Measurements from ENCODE around the gene DMD. TPM values are rescaled to one million over a fixed set of nuclear protein-coding genes. Genes with fewer than 3 reads are reported as not detected.
"Not testable (repeated sequence)": the region's sequence is repeated elsewhere in the genome, so short reads cannot be mapped to it uniquely, and the experiment has no call there.

DMD gene
- total and polyA plus RNA-seq, 4 experiments from 2014 or later, result 0.18 to 0.55 (median 0.19) TPM; not detected in 1

DNA sequence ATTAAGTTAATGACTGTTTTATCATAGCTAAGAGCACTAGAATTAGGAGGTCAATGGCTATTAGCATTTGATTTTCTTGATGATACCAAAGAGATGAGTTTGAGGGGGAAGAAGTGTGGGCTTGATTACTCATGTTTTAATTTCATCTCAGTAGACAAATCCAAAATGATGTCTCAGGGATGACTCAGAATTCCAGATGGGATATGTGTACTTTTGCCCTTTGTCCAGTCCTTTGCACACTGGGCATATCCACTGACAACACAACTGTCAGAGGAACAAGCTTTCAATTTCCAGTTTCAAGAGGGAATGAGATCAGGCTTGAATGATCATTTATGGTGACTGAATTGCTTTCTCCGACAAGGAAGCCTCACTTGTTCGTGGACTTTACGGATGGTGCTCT, 1814.2 kb downstream of the DMD start:
- Histone ChIP-seq H3K36me3 (ENCODE audit: insufficient read depth, low read length) (no peaks in the 10 kb centered on the region), H3K27ac (ENCODE audit: low read depth, low read length) (no peak overlapping the region), H3K4me1 (ENCODE audit: insufficient read depth, low read length) (no peaks in the 10 kb centered on the region), H3K27me3 (ENCODE audit: insufficient read depth, low read length) (no peaks in the 10 kb centered on the region), H3K4me3 (ENCODE audit: low read length in 2 of 2) (no peak overlapping the region), H3K9me3 (ENCODE audit: control insufficient read depth in 1 of 2, low read length in 2 of 2) (no peaks in the 10 kb centered on the region)
- CTCF ChIA-PET (ENCODE audit: partially characterized antibody), result no interaction called here
- H3K4me3 Mint-ChIP-seq, result no peak overlapping the region
- no peaks in the 10 kb centered on the region for H3K4me1 Mint-ChIP-seq
- H3K9me3 Mint-ChIP-seq, result peaks cover 0 to 11% (median 0%) of the 10 kb centered on the region in 8 donors
- POLR2A ChIA-PET (ENCODE audit: partially characterized antibody), result no interaction called here
- no peak overlapping the region for H3K27ac Mint-ChIP-seq
- intact Hi-C loops (cut with micrococcal nuclease), result no loop called here
- no peaks in the 10 kb centered on the region for H3K27me3 Mint-ChIP-seq
- DNase-seq, result no peak
- H3K36me3 Mint-ChIP-seq, result no peaks in the 10 kb centered on the region

DNA sequence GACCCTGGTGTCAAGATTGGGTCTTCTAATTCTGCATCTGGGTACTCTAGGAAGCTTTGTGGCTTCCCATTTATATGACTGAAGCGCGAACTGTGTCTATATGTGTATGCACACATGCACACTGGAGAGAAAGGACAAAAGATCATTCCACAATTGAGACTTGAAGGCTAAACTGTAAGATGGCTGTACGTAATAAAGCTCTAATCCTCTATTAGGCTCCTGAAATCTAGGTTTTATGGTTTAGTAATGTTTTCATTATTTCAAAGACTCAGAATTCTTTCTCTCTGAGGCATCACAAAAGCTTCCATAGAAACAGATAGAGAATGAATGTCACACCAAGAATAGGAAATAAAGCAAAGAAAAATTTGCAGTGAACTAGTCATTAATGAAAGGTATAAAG, 1818.8 kb downstream of the DMD start:
- Mint-ChIP-seq H3K27me3 (peaks cover 0 to 2% of the 10 kb centered on the region in 2 donors), H3K36me3 (no peaks in the 10 kb centered on the region), H3K27ac (no peak overlapping the region), H3K4me1 (no peaks in the 10 kb centered on the region), H3K4me3 (no peak overlapping the region), H3K9me3 (peaks cover 0 to 7% (median 0%) of the 10 kb centered on the region in 8 donors)
- Histone ChIP-seq H3K4me1 (ENCODE audit: insufficient read depth, low read length) (no peaks in the 10 kb centered on the region), H3K27me3 (ENCODE audit: insufficient read depth, low read length) (no peaks in the 10 kb centered on the region), H3K9me3 (ENCODE audit: control insufficient read depth in 1 of 2, low read length in 2 of 2) (no peaks in the 10 kb centered on the region), H3K4me3 (ENCODE audit: low read length in 2 of 2) (no peak overlapping the region), H3K36me3 (ENCODE audit: insufficient read depth, low read length) (no peaks in the 10 kb centered on the region), H3K27ac (ENCODE audit: low read depth, low read length) (no peak overlapping the region)
- intact Hi-C loops (cut with micrococcal nuclease), result no loop called here
- ChIA-PET POLR2A (ENCODE audit: partially characterized antibody) (no interaction called here), CTCF (ENCODE audit: partially characterized antibody) (no interaction called here)
- DNase-seq, result no peak

DNA sequence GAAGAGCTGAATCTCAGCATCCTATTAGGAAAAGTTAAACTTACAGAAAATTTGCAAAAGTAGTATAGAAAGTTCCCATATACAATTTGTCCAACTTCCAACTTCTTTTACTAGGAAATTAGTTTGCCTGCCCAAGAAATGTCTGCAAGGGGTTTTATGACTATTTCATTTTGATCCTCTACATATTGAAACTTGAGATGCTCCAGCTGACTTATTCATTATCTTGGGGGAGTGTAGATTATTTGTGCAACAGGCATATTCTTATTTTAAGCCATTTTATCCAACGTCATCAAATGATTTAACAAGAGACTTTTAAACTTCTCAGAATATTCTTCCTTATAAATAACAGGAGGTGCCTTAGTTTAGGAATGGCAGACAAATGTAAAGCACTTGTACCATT, 1822.4 kb downstream of the DMD start:
- Histone ChIP-seq H3K4me3 (ENCODE audit: low read length in 2 of 2) (no peak overlapping the region), H3K9me3 (ENCODE audit: control insufficient read depth in 1 of 2, low read length in 2 of 2) (no peaks in the 10 kb centered on the region), H3K27me3 (ENCODE audit: insufficient read depth, low read length) (no peaks in the 10 kb centered on the region), H3K27ac (ENCODE audit: low read depth, low read length) (no peak overlapping the region), H3K4me1 (ENCODE audit: insufficient read depth, low read length) (no peaks in the 10 kb centered on the region), H3K36me3 (ENCODE audit: insufficient read depth, low read length) (no peaks in the 10 kb centered on the region)
- ChIA-PET CTCF (ENCODE audit: partially characterized antibody) (no interaction called here), POLR2A (ENCODE audit: partially characterized antibody) (no interaction called here)
- Mint-ChIP-seq H3K36me3 (no peaks in the 10 kb centered on the region), H3K4me3 (no peak overlapping the region), H3K27me3 (peaks cover 0 to 2% of the 10 kb centered on the region in 2 donors), H3K4me1 (no peaks in the 10 kb centered on the region), H3K27ac (no peak overlapping the region), H3K9me3 (peaks cover 0 to 4% (median 0%) of the 10 kb centered on the region in 8 donors)
- no peak for DNase-seq
- intact Hi-C loops (cut with micrococcal nuclease), result no loop called here

DNA sequence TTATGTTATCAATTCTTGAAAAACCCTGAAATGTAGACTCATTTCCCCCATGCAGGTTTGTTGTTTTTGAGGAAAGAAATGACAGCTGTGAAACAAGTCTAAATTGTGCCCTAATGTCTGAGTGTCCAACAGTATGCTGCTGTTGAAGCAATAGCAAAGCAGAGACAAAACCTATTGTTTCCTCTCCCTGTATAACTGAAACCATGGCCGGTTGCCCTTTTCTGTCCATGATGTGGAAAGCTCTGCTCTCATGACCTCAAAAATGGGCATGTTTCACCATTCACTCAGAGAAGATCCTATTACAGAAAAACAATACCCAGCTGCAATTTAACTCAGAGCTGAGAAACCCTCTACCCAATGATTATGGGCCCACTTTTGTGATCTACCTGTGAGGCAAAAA, 1826.9 kb downstream of the DMD start:
- H3K36me3 ChIP-seq (ENCODE audit: insufficient read depth, low read length), result no peaks in the 10 kb centered on the region
- Mint-ChIP-seq H3K4me1 (no peaks in the 10 kb centered on the region), H3K9me3 (peaks cover 0 to 2% (median 0%) of the 10 kb centered on the region in 8 donors), H3K27ac (peak overlapping the region in 1 of 7 donors; percentile 29), H3K27me3 (no peaks in the 10 kb centered on the region), H3K4me3 (no peak overlapping the region), H3K36me3 (no peaks in the 10 kb centered on the region)
- no peak overlapping the region for H3K4me3 ChIP-seq (ENCODE audit: low read length in 2 of 2)
- ChIA-PET CTCF (ENCODE audit: partially characterized antibody) (no interaction called here), POLR2A (ENCODE audit: partially characterized antibody) (no interaction called here)
- no peak overlapping the region for H3K27ac ChIP-seq (ENCODE audit: low read depth, low read length)
- intact Hi-C loops (cut with micrococcal nuclease), result no loop called here
- H3K9me3 ChIP-seq (ENCODE audit: control insufficient read depth in 1 of 2, low read length in 2 of 2), result no peaks in the 10 kb centered on the region
- H3K4me1 ChIP-seq (ENCODE audit: insufficient read depth, low read length), result no peaks in the 10 kb centered on the region
- H3K27me3 ChIP-seq (ENCODE audit: insufficient read depth, low read length), result no peaks in the 10 kb centered on the region
- DNase-seq, result no peak

DNA sequence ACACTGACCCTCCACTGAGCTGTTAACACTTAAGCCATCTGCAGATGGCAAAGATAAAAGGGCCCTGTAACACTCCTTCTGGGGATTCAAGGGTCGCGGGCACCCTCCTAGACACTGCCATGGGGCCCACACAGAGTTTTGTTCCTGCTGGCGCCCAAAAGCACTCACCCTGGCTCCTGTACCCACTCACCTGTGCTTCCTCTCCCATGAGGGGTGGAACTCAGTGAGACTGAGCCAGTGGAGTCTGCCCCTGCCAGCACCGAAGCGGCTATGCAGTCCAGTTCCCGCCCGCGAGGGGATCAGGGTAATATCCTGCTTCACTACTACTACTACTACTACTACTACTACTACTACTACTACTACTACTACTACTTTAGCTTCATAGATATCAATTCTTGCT, 1827.4 kb downstream of the DMD start:
- Histone ChIP-seq H3K9me3 (ENCODE audit: control insufficient read depth in 1 of 2, low read length in 2 of 2) (no peaks in the 10 kb centered on the region), H3K4me3 (ENCODE audit: low read length in 2 of 2) (no peak overlapping the region), H3K4me1 (ENCODE audit: insufficient read depth, low read length) (no peaks in the 10 kb centered on the region), H3K36me3 (ENCODE audit: insufficient read depth, low read length) (no peaks in the 10 kb centered on the region), H3K27me3 (ENCODE audit: insufficient read depth, low read length) (no peaks in the 10 kb centered on the region), H3K27ac (ENCODE audit: low read depth, low read length) (no peak overlapping the region)
- intact Hi-C loops (cut with micrococcal nuclease), result no loop called here
- H3K36me3 Mint-ChIP-seq, result no peaks in the 10 kb centered on the region
- no peak for DNase-seq
- no peak overlapping the region for H3K4me3 Mint-ChIP-seq
- CTCF ChIA-PET (ENCODE audit: partially characterized antibody), result no interaction called here
- H3K9me3 Mint-ChIP-seq, result peaks cover 0 to 2% (median 0%) of the 10 kb centered on the region in 8 donors
- no peaks in the 10 kb centered on the region for H3K27me3 Mint-ChIP-seq
- POLR2A ChIA-PET (ENCODE audit: partially characterized antibody), result no interaction called here
- no peak overlapping the region for H3K27ac Mint-ChIP-seq
- H3K4me1 Mint-ChIP-seq, result no peaks in the 10 kb centered on the region

DNA sequence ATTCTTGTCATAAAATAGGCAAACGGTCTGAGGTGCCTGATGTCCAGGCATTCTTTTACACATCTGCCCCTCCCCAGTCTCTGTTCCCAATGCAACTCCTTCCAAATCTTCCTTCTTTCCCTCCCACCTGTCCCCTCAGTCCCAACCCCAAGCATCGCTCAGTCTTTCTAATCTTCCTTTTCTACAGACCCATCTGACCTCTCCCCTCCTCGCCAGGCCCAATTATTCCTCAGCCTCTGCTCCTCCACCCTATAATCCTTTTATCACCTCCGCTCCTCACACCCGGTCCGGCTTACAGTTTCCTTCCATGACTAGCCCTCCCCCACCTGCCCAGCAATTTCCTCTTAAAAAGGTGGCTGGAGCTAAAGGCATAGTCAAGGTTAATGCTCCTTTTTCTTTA, 1832.4 kb downstream of the DMD start:
- H3K27ac ChIP-seq (ENCODE audit: low read depth, low read length); H3K36me3 Mint-ChIP-seq; H3K27me3 ChIP-seq (ENCODE audit: insufficient read depth, low read length); H3K36me3 ChIP-seq (ENCODE audit: insufficient read depth, low read length); DNase-seq; H3K27ac Mint-ChIP-seq; CTCF ChIA-PET (ENCODE audit: partially characterized antibody); intact Hi-C loops (cut with micrococcal nuclease); H3K27me3 Mint-ChIP-seq; H3K9me3 ChIP-seq (ENCODE audit: control insufficient read depth in 1 of 2, low read length in 2 of 2); H3K4me3 Mint-ChIP-seq; H3K4me3 ChIP-seq (ENCODE audit: low read length in 2 of 2); H3K4me1 Mint-ChIP-seq; POLR2A ChIA-PET (ENCODE audit: partially characterized antibody); H3K4me1 ChIP-seq (ENCODE audit: insufficient read depth, low read length); H3K9me3 Mint-ChIP-seq: not testable (repeated sequence)

DNA sequence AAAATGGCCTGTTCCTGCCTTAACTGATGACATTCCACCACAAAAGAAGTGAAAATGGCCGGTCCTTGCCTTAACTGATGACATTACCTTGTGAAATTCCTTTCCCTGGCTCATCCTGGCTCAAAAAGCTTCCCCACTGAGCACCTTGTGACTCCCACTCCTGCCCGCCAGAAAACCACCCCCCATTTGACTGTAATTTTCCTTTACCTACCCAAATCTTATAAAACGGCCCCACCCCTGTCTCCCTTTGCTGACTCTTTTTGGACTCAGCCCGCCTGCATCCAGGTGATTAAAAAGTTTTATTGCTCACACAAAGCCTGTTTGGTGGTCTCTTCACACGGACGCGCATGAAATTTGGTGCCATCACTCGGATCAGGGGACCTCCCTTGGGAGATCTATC, 1833.5 kb downstream of the DMD start:
- H3K4me3 Mint-ChIP-seq; POLR2A ChIA-PET (ENCODE audit: partially characterized antibody): not testable (repeated sequence)

DNA sequence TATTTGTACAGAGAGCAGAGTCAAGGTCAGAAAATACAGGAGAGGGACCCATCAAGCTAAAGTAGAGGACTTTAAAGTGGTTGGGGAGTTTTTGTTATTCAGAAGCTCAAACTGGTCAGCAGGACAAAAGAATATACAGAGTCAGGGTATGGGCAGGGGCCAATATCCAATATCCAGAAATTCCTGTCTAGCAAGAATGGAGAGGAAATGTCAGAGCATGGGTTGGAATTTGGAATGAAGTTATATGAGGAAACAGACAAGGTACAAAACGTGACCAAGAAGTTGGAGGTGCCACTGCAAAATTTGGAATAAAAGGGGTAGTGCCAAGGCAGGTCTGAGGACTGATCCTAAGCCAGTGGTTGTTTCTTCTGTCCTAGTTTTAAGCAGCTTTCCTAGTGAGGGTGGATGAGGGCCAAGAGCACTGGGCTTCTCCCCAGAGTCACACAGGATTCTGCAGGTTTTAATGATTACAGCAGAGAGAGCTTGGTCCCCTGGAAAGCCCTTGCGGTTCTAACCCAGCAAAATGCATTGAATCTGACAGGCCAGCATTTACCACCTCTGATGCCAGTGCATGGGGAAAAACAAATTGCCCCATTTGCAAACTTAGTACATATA, 1834.8 kb downstream of the DMD start:
- Mint-ChIP-seq H3K36me3 (no peaks in the 10 kb centered on the region), H3K27me3 (no peaks in the 10 kb centered on the region)

More for the DNA sequence above, 1833.5 kb downstream of the DMD start:
- H3K9me3 ChIP-seq (ENCODE audit: control insufficient read depth in 1 of 2, low read length in 2 of 2); intact Hi-C loops (cut with micrococcal nuclease); H3K36me3 Mint-ChIP-seq; DNase-seq; CTCF ChIA-PET (ENCODE audit: partially characterized antibody); H3K4me3 ChIP-seq (ENCODE audit: low read length in 2 of 2); H3K4me1 Mint-ChIP-seq; H3K27ac Mint-ChIP-seq; H3K9me3 Mint-ChIP-seq; H3K27ac ChIP-seq (ENCODE audit: low read depth, low read length); H3K4me1 ChIP-seq (ENCODE audit: insufficient read depth, low read length); H3K27me3 Mint-ChIP-seq; H3K27me3 ChIP-seq (ENCODE audit: insufficient read depth, low read length); H3K36me3 ChIP-seq (ENCODE audit: insufficient read depth, low read length): not testable (repeated sequence)

More for the DNA sequence above, 1834.8 kb downstream of the DMD start:
- intact Hi-C loops (cut with micrococcal nuclease), result no loop called here
- Histone ChIP-seq H3K27ac (ENCODE audit: low read depth, low read length) (no peak overlapping the region), H3K4me1 (ENCODE audit: insufficient read depth, low read length) (no peaks in the 10 kb centered on the region), H3K27me3 (ENCODE audit: insufficient read depth, low read length) (no peaks in the 10 kb centered on the region), H3K9me3 (ENCODE audit: control insufficient read depth in 1 of 2, low read length in 2 of 2) (no peaks in the 10 kb centered on the region), H3K36me3 (ENCODE audit: insufficient read depth, low read length) (no peaks in the 10 kb centered on the region), H3K4me3 (ENCODE audit: low read length in 2 of 2) (no peak overlapping the region)
- POLR2A ChIA-PET (ENCODE audit: partially characterized antibody), result no interaction called here
- no peak overlapping the region for H3K4me3 Mint-ChIP-seq
- CTCF ChIA-PET (ENCODE audit: partially characterized antibody), result no interaction called here
- no peaks in the 10 kb centered on the region for H3K4me1 Mint-ChIP-seq
- H3K27ac Mint-ChIP-seq, result no peak overlapping the region
- DNase-seq, result no peak
- H3K9me3 Mint-ChIP-seq, result peaks cover 0 to 11% (median 0%) of the 10 kb centered on the region in 8 donors
